NCI-H69 (cell line): ENCODE results near the gene STAT6.

Experiments
- DNase-seq: peaks from one replicate; lab custom pipeline; 2025; lab: John Stamatoyannopoulos, UW

The STAT6 gene

GRCh38 chr12:57101892-57102695 is 9.1 kb downstream of the STAT6 start:
- no peak for DNase-seq

- no peak for DNase-seq
Measured at GRCh38 chr12:57099766-57100165, 11.4 kb downstream of the STAT6 start.

GRCh38 chr12:57099047-57099714 is 12.0 kb downstream of the STAT6 start:
- no peak for DNase-seq

GRCh38 chr12:57098546-57098945 is 12.6 kb downstream of the STAT6 start:
- DNase-seq, result no peak

GRCh38 chr12:57097554-57097835 is 13.7 kb downstream of the STAT6 start:
- DNase-seq, result no peak

- DNase-seq, result no peak
Measured at GRCh38 chr12:57096748-57097553, 14.2 kb downstream of the STAT6 start.

- DNase-seq, result peak; percentile 74
Measured at GRCh38 chr12:57096099-57096572, 15.0 kb downstream of the STAT6 start.

GRCh38 chr12:57095440-57095839 is 15.7 kb downstream of the STAT6 start:
- DNase-seq, result no peak

- no peak for DNase-seq
Measured at GRCh38 chr12:57094208-57095160, 16.7 kb downstream of the STAT6 start.

- peak; percentile 34 for DNase-seq
Measured at GRCh38 chr12:57093415-57094207, 17.6 kb downstream of the STAT6 start.

GRCh38 chr12:57092876-57093414 is 18.2 kb downstream of the STAT6 start:
- no peak for DNase-seq

GRCh38 chr12:57092529-57092862 is 18.7 kb downstream of the STAT6 start:
- DNase-seq, result no peak

- no peak for DNase-seq
Measured at GRCh38 chr12:57091638-57092528, 19.3 kb downstream of the STAT6 start.

- no peak for DNase-seq
Measured at GRCh38 chr12:57090924-57091637, 20.1 kb downstream of the STAT6 start.

GRCh38 chr12:57090490-57090889 is 20.7 kb downstream of the STAT6 start:
- no peak for DNase-seq

- DNase-seq, result peak; percentile 59
Measured at GRCh38 chr12:57089271-57090245, 21.6 kb downstream of the STAT6 start.

GRCh38 chr12:57088354-57089270 is 22.6 kb downstream of the STAT6 start, which contains the start of gene NAB2:
NAB2 (plus strand) TSS chr12:57089114; CDS start chr12:57089272, 158 bp downstream.
- DNase-seq, result peak; percentile 97
